GM19468 (cell line): Measurements from ENCODE around the gene LY6G6C.
"Not testable (repeated sequence)": the region's sequence is repeated elsewhere in the genome, so short reads cannot be mapped to it uniquely, and the experiment has no call there.

Experiments
- ATAC-seq: cut with Tn5 transposase; IDR thresholded peaks from one replicate; pipeline ENCODE4 v1.9.1; 2021; ENCODE audit warnings: mild to moderate bottlenecking, moderate library complexity, moderate number of reproducible peaks; ENCODE audit not compliant: unreplicated experiment; ENCODE audit errors: extremely low read depth

LY6G6C gene

GRCh38 chr6:31709157-31709556, 12.4 kb downstream of the LY6G6C start:
- ATAC-seq: not testable (repeated sequence)

- no peak for ATAC-seq
Observed at GRCh38 chr6:31708224-31708623, 13.3 kb downstream of the LY6G6C start.

- no peak for ATAC-seq
Observed at GRCh38 chr6:31707701-31708100, 13.8 kb downstream of the LY6G6C start.

- no peak for ATAC-seq
Observed at GRCh38 chr6:31706599-31706998, 14.9 kb downstream of the LY6G6C start, which contains the start of gene LY6G6F. LY6G6F (plus strand) TSS chr6:31706866; CDS start chr6:31706907, 41 bp downstream.

GRCh38 chr6:31705931-31706330, 15.6 kb downstream of the LY6G6C start:
- ATAC-seq: no peak

- peak; percentile 42 for ATAC-seq
Observed at GRCh38 chr6:31702819-31703716, 18.5 kb downstream of the LY6G6C start, which contains the start of gene ABHD16A. ABHD16A (minus strand) TSS chr6:31703324; CDS start chr6:31703281, 43 bp downstream.

- ATAC-seq: no peak
Observed at GRCh38 chr6:31702405-31702818, 19.1 kb downstream of the LY6G6C start.

GRCh38 chr6:31701666-31702404, 19.7 kb downstream of the LY6G6C start:
- no peak for ATAC-seq

GRCh38 chr6:31700740-31701401, 20.7 kb downstream of the LY6G6C start:
- ATAC-seq: no peak

- ATAC-seq: no peak
Observed at GRCh38 chr6:31697555-31697954, 24.0 kb downstream of the LY6G6C start.

- no peak for ATAC-seq
Observed at GRCh38 chr6:31693535-31693934, 28.0 kb downstream of the LY6G6C start.

GRCh38 chr6:31692886-31693285, 28.7 kb downstream of the LY6G6C start:
- ATAC-seq: no peak

- no peak for ATAC-seq
Observed at GRCh38 chr6:31692353-31692752, 29.2 kb downstream of the LY6G6C start.

- no peak for ATAC-seq
Observed at GRCh38 chr6:31691564-31692108, 29.9 kb downstream of the LY6G6C start.

GRCh38 chr6:31691078-31691463, 30.5 kb downstream of the LY6G6C start:
- no peak for ATAC-seq

GRCh38 chr6:31690231-31691077, 31.1 kb downstream of the LY6G6C start:
- no peak for ATAC-seq

GRCh38 chr6:31689249-31690110, 32.1 kb downstream of the LY6G6C start:
- ATAC-seq: no peak

- ATAC-seq: no peak
Observed at GRCh38 chr6:31687860-31688693, 33.5 kb downstream of the LY6G6C start.
